AG10803 (cell line): ENCODE data around the gene KIAA1586.

ENCODE experiments used
- DNase-seq: peaks from one replicate; pipeline ENCODE4 v3.0.0; 2010; ENCODE audit warnings: low read depth
- H3K4me3 ChIP-seq: 2 replicates; pipeline ENCODE4 v1.5.1; 2011; ENCODE audit warnings: mild to moderate bottlenecking, low read length, control low read depth
- TF ChIP-seq, protein P1 (sequence below): conservative IDR thresholded peaks from 2 replicates; pipeline ENCODE4 v1.5.1; 2011; ENCODE audit warnings: mild to moderate bottlenecking, low read length, control low read depth, inconsistent platforms

Gene KIAA1586

DNA sequence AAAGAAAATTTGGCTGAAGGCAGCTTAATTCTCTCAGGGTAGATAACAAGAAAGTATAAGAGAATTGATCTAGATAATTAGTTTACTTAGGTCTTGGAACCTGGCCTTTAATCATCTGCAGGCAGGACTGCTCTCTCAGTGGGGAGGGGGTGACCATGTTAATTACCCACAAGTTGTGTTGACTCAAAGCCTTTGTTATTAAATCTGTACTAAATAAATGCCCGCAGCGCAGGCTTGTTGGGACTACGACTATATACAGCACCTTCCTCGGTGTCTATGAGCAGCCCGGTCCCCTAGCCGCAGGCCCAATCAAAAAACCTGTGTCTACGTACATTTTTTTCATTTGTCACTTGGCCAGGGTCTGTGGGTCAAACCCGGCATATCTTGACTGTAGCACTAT is 27.9 kb downstream of the KIAA1586 start:
- no peak for DNase-seq
- TF ChIP-seq, protein P1, sequence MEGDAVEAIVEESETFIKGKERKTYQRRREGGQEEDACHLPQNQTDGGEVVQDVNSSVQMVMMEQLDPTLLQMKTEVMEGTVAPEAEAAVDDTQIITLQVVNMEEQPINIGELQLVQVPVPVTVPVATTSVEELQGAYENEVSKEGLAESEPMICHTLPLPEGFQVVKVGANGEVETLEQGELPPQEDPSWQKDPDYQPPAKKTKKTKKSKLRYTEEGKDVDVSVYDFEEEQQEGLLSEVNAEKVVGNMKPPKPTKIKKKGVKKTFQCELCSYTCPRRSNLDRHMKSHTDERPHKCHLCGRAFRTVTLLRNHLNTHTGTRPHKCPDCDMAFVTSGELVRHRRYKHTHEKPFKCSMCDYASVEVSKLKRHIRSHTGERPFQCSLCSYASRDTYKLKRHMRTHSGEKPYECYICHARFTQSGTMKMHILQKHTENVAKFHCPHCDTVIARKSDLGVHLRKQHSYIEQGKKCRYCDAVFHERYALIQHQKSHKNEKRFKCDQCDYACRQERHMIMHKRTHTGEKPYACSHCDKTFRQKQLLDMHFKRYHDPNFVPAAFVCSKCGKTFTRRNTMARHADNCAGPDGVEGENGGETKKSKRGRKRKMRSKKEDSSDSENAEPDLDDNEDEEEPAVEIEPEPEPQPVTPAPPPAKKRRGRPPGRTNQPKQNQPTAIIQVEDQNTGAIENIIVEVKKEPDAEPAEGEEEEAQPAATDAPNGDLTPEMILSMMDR, result no peak
- no peak overlapping the region for H3K4me3 ChIP-seq

DNA sequence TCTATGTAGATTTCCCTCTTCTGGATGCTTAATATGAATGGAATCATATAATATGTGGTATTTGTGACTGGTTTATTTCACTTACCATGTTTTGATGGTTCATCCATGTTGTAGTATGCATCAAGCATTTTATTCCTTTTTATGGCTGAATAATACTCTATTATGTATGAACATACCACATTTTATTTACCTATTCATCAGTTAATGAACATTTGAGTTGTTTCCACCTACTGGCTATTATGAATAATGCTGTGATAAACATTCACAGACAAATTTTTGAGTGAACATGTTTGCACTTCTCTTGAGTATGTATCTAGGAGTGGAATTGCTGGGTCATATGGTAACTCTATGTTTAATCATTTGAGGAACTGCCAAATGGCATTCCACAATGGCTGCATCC is 28.6 kb downstream of the KIAA1586 start:
- no peak overlapping the region for H3K4me3 ChIP-seq
- TF ChIP-seq, protein P1, result no peak
- DNase-seq, result peak; percentile 11

DNA sequence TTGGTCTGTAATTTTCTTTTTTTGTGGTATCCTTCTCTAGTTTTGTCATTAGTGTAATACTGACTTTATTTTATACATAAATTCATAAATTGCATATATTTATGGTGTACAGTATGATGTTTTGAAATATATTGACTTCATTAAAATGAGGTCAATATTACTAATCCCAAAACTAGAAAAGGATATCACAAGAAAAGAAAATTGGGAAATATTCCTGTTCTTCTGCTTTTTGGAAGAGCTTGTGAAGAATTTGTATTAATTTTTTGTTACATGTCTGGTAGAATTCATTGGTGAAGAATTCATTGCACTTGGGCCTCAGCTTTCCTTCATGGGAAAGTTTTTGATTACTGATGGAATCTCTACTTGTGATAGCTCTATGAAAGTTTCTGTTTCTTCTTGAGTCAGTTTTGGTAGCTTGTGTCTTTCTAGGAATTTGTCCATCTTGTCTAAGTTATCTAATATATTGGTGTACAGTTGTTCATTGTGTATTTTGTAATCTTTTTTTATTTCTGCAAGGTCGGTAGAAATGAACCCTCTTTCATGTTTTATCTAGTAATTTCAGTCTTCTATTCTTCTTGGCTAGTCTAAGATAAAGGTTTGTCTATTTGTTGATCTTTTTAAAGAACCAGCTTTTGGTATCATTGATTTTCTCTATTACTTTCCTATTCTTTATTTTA is 32.2 kb downstream of the KIAA1586 start:
- H3K4me3 ChIP-seq, result no peak overlapping the region
- no peak for DNase-seq
- TF ChIP-seq, protein P1, result no peak

DNA sequence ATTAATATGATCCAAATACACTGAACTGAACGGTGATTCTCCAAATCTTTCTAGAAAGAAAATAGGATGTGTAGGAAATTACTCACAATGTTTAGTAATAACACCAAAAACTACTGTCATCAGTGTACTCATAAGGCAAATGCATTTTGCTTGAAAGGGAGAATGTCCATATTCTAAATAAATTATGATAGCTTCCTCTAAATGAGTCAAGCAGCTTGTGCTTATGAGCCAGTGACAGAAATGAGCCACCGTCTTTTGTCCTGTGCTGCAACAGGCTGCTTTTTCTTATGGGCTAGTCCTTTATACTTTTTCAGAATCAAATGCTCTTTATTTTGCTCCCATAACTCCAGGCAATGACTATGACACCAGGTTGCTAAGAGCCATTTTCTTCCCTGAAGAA is 39.0 kb downstream of the KIAA1586 start:
- TF ChIP-seq, protein P1, result no peak
- DNase-seq, result no peak
- H3K4me3 ChIP-seq, result no peak overlapping the region

DNA sequence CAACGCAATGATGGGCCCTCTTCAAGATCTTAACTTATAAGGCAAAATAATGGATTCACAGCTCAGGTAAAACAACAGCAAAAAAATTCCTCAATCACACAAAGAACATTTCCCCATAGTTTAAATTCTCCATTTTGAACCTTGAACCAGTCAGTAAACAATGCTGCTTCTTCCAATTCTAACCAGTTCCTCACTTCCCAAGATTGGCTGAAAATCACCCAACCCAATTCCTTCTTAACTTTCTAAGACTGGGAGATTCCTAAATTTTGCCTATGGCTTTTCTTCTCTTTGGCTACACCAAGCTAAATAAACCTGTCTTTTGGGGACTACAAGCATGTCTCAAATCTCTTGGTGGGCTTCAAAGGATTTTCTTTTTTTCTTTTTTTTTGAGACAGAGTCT is 40.4 kb downstream of the KIAA1586 start:
- no peak overlapping the region for H3K4me3 ChIP-seq
- no peak for DNase-seq
- TF ChIP-seq, protein P1, result no peak

DNA sequence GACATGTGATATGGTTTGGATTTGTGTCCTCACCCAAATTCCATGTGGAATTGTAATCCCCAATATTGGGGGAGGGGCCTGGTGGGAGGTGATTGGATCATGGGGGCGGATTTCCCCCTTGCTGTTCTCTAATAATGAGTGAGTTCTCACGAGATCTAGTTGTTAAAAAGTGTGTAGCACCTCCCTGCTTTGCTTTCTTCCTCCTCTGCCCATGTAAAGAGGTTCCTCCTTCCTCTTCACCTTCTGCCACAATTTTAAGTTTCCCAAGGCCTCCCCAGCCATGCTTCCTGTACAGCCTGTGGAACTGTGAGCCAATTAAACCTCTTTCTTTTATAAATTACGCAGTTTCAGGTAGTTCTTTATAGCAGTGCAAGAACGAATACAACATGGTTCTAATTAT is 41.4 kb downstream of the KIAA1586 start:
- no peak for DNase-seq
- TF ChIP-seq, protein P1, result no peak
- H3K4me3 ChIP-seq, result no peak overlapping the region

DNA sequence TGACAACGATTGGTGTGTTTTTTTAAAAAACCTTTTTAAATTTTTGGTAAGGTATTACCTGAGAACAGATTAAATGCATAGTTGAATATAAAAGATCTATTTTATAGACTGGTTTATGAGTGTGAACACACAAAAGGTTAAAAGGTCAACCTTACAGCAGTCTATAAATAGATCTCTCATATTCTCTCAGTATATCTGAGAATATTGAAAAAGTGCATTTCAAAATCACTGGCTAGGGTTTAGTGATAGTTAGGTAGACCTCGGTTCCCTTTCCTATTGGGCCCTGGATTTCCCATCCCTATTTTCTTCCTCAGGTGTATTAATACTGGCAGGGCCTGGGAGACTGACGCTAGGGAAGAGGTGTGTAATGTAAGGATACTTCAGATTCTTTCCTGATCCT is 42.8 kb downstream of the KIAA1586 start:
- TF ChIP-seq, protein P1, result no peak
- no peak for DNase-seq

More for the DNA sequence above, 42.8 kb downstream of the KIAA1586 start:
- peak overlapping the region; percentile 52 for H3K4me3 ChIP-seq
